PC-9 (cell line): ENCODE data around the gene TRIP10.

ENCODE experiments used
- CTCF ChIP-seq: fragments of 200-600 bp; sonication (generic); conservative IDR thresholded peaks from 2 replicates; pipeline ENCODE4 v1.6.1; 2017; ENCODE audit warnings: mixed run types, antibody characterized with exemption, mild to moderate bottlenecking, moderate library complexity
- EZH2 ChIP-seq: fragments of 200-600 bp; sonication (generic); IDR thresholded peaks from 2 replicates; pipeline ENCODE4 v1.8.0; 2017; ENCODE audit warnings: antibody characterized with exemption, low read depth

DNA sequence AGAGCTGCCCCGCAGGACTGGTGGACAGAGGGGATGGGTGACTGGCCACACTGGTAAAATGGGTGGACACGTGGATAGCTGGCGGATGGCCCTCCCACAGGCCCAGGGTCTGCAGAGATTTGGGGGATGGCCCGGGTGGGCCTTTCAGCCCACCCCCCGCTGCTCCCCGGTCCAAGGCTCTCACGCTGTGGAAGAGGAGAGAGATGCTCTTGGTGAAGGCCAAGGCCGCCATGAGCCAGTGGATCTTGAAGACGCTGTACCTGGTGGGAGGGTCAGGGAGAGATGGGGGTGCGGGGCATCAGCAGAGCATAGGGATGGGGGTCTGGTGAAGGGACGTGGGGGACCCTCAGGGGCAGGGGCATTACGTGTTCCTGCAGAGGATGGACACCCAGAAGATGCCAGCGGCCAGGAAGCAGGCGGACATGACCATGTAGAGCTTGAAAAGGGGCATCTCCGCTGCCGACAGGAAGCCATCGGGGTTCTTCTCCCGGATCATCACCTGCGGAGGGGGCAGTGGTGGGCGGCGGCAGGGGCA, 6.6 kb upstream of the TRIP10 start:
- TF ChIP-seq CTCF (no peak), EZH2 (no peak)
